Hindlimb muscle (tissue), 1 donor: ENCODE data around the gene ACSL6. TPM values are rescaled to one million over a fixed set of nuclear protein-coding genes. Genes with fewer than 3 reads are reported as not detected.
A peak's percentile ranks its signal among the peaks of the same experiment; 100 is the strongest.

ENCODE experiments used
- DNase-seq: peaks from one replicate; pipeline ENCODE4 v3.0.0-alpha.2; 2013
- polyA plus RNA-seq: library from polyadenylated mRNA; unstranded; fragments of 120-200 nt; gene quantifications from one replicate; pipeline ENCODE4 v1.2.1, GENCODE V29; 2013; ENCODE audit not compliant: insufficient read length

The ACSL6 gene, protein sequence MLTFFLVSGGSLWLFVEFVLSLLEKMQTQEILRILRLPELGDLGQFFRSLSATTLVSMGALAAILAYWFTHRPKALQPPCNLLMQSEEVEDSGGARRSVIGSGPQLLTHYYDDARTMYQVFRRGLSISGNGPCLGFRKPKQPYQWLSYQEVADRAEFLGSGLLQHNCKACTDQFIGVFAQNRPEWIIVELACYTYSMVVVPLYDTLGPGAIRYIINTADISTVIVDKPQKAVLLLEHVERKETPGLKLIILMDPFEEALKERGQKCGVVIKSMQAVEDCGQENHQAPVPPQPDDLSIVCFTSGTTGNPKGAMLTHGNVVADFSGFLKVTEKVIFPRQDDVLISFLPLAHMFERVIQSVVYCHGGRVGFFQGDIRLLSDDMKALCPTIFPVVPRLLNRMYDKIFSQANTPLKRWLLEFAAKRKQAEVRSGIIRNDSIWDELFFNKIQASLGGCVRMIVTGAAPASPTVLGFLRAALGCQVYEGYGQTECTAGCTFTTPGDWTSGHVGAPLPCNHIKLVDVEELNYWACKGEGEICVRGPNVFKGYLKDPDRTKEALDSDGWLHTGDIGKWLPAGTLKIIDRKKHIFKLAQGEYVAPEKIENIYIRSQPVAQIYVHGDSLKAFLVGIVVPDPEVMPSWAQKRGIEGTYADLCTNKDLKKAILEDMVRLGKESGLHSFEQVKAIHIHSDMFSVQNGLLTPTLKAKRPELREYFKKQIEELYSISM
- polyA plus RNA-seq = 0.34 TPM

DNA sequence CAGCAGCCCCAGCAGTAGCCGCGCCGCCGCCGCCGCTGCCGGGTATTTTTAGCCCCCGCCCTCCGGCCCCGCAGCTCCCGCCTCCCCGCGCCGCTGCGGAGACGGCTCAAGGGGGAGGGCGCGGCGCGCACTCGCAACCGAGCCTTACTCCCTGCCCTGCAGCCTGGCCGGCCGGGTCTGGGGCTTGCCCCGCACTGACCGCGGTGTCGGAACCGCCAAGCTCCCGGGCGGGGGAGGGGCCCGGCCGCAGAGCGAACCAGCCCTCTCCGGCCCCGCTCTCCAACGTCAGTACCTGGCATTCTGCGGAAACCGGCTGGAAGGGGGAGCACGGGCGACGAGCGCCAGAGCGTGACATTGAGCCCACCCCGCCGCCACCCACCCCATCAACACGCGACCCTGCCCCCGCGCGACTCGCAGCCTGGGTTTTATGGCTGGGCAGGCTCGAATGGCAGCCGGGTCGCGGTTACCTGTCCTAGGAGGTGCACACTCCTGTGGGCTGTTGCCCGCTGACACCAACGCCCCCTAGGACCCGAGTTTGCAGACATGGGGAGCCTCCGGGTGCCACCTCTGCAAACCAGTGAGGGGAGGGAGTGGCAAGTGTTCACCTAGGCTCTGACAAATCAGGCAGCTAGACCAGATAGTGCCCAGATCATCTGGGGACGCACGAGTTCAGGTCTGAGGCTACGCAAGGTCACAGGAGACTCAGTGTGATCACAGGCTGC, at the start of gene ACSL6:
TSS of gene ACSL6 (minus strand) at position 37 of the 722 bp plus-strand sequence. CDS start 105 bp downstream, outside the sequence.
- no peak for DNase-seq

DNA sequence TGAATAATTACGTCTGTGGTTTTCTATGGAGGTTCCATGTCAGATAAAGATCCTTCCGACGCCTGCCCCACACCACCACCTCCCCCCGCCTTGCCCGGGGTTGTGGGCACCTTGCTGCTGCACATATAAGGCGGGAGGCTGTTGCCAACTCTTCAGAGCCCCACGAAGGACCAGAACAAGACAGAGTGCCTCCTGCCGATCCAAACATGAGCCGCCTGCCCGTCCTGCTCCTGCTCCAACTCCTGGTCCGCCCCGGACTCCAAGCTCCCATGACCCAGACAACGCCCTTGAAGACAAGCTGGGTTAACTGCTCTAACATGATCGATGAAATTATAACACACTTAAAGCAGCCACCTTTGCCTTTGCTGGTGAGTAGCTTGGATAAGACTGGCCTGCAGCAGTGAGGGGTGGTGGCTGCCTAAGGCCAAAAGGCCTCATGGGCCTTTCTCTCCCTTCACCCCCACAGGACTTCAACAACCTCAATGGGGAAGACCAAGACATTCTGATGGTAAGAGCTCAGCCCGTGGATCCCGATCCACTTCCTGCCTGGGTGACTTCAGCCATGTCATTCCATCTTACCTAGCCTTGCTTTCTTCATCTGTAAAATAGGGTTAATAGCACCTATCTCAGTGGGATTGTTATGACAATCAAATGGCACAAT, 49.2 kb upstream of the ACSL6 start, which contains the start of gene IL3:
TSS of gene IL3 (plus strand) at position 155 of the 661 bp plus-strand sequence. CDS start at position 207, 52 bp downstream.
- DNase-seq = no peak

DNA sequence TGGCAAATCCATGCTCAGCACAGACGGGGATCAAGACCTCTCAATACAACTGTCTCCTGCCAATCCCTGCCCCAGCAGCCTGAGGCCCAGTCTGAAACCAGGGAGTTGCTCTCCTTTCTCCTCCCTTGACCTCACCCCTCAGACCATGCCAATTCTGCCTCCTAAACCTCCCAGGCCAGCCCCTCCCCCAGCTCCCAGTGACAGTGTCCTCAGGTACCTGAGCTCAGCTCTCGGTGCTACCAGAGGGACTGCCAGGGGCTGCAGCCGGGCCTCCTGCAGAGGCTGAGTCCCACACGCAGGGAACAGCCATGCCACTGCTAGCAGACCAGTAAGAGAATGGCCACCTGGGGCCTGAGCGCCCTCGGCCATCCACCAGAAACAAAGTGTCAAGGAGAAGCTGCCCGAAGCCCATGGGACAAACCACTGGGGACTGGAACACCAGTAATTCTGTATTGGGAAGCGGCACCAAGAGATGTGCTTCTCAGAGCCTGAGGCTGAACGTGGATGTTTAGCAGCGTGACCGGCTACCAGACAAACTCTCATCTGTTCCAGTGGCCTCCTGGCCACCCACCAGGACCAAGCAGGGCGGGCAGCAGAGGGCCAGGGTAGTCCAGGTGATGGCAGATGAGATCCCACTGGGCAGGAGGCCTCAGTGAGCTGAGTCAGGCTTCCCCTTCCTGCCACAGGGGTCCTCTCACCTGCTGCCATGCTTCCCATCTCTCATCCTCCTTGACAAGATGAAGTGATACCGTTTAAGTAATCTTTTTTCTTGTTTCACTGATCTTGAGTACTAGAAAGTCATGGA, 48.4 kb upstream of the ACSL6 start:
- no peak for DNase-seq

DNA sequence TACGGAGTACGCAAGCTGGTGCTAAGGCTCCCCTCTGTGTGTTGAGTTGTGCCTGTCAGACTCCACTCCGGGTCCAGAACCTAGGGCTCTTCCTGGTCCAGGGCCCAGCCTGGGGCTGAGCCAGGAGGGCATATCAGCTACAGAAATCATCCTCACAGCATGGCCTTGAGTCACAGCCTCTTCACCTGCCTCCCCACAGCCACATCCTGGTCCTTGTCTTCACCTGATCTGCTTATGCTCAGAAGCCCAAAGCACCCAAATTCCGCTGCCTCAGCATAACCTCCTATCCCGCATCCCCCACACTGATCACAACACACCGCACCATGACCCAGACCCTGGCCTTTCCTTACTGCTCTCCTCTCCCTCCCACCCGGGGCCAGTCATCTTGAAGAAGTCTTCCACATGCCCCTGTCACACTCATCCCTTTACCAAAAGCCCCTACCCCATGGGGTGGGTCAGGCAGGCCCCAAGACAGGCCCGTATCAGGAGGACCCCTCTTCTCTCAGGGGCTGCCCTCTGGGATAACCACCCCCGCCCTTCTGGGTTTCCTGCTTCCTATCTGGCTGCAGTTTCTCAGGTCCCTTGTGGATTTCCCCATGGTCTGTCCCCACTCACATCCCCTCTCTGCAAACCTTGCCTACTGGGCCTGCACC, 47.7 kb upstream of the ACSL6 start:
- no peak for DNase-seq

DNA sequence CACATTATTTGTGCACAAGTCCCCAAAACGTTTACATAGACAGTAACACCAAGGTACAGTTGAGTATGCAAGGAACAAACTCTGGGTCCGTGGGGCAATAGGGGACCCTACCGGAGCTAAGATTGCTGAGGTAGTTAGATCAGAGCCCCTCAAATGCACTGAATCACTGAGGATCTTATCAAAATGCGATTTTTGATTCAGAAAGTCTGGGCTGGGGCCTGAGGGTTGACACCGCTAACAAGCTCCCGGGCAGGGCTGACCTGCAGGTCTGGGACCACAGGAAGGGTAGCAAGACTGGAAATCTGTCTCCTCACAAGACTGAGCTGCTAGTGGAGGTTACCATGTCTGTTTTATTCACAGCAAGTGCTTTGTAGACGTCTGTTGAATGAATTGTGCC, 47.2 kb upstream of the ACSL6 start:
- DNase-seq = no peak

DNA sequence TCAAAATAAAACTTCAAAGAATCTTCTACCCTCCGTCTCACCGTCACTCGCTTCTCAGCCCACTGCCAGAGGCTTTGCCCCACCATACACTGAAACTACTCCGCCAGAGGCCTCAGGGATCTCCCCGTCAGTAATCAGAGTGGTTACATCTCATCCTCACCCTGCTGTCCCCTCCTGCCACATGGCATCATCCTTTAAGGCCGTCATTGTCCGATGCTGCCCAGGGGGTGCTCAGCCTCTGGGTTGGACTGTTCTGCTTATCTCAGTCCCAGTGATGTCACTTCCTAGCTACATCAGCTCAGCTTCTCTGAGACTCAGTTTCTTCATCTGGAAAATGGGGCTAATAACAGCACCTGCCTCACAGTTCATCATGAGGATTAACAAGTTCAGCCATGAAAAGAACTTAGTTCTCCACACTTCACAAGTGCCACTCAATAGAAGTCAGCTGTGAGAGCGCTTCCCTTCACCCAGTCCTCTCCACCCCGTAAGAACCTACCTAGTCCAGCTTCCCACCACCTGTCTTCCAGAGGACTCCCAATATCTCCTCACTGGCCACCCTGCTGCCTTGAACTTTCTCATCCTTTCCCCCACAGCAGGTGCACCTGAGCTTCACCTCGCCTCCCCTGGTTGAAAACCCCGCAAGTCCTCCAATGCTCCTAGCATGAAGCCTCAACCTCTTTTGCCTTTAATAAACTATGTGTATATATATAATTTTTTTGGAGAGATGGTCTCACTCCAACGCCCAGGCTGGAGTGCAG, 46.2 kb upstream of the ACSL6 start:
- no peak for DNase-seq

DNA sequence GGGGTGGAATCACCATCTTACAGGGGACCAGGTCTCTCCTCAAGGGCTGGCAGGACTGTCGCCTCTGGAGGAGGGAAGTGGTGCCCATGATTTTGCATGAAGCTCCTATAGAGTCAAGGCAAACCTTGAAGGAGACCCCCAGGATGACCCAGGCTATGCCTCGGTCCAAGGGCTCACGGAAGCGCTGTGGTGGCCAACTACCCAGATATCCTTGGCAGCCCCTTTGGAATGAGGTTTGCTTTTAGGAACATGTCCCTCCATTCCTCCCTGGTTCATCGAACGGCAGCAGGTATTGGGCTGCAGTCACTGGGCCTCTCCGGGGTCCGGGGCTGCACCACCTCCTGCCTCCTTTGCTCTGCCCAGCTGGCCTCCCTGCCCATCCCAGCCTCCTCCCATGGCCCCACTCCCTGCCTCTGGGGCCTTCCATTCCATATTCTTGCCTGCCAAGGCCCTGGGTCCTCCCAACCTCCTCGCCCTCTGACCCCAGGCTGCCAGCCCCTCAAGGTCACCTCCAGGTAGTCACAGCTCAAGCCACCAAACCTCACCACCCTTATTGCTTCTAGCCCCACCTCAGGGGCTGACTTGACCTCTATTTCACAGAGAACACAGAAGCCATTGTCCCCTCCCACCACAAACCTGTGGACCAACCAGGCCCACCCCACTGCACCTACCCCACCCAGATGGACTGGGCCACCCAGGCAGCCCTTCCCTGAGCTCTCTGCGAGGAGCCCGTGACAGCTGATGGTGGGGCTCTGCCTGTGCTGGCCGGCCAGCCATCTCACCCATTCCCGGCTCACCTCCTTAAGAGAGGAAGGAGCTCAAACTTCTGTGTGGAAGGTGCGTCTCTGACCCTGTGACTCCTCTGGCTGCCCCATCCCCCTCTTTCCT, 45.4 kb upstream of the ACSL6 start:
- no peak for DNase-seq

DNA sequence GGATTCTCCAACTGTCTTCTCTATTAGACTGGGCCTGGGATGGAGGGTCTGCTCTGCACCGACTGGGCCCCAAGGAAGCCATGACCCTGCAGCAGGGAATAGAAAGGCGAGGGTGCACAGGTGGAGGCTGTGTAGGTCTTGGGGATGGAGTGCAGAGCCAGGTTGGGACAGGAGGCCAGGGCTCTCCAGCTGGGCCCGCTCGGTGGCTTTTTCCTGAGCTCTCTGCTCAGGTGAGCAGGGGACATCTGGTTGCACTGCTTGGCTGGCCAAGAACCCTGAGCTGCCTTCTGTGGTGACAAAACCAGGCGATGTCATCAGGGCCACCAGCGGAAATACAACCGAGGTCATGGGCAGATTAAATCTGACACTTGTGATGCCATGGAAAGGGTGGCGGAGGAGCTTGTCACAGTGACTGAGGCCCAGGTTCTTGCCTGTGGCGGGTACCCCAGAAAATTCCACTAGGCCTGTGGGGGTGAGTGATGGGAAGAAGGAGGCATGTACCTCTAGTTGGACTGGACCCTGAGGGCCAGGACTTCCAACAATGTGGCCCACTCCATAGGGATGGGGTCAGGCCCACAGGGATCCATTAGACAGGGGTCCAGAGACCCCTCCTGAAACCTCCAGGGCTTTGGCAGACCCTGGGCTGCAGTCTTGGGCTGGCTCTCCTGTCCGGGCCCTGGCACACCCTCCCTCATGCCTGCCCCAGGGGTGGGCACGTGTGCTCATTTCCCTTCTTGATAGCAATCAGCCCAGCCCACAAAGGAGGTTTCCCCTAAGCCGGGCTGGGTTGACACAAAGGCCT, 44.6 kb upstream of the ACSL6 start:
- DNase-seq = no peak

DNA sequence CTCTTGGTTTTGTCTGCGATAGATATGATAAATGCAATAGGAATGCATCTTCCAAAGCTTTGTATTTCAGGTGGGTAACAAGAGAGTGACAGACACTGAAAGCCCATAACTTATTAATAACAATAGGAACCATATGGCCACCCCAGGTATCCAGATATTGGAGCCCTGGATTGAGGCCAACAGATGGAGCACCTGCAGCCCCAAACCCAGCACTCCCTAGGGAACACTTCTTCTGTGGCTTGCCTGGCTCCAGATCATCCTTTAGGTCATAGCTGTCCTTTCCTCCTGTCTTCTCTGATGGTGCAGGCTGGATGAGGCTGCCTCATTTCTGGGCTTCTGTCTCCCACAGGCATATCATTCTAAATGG, 44.0 kb upstream of the ACSL6 start:
- DNase-seq = no peak

DNA sequence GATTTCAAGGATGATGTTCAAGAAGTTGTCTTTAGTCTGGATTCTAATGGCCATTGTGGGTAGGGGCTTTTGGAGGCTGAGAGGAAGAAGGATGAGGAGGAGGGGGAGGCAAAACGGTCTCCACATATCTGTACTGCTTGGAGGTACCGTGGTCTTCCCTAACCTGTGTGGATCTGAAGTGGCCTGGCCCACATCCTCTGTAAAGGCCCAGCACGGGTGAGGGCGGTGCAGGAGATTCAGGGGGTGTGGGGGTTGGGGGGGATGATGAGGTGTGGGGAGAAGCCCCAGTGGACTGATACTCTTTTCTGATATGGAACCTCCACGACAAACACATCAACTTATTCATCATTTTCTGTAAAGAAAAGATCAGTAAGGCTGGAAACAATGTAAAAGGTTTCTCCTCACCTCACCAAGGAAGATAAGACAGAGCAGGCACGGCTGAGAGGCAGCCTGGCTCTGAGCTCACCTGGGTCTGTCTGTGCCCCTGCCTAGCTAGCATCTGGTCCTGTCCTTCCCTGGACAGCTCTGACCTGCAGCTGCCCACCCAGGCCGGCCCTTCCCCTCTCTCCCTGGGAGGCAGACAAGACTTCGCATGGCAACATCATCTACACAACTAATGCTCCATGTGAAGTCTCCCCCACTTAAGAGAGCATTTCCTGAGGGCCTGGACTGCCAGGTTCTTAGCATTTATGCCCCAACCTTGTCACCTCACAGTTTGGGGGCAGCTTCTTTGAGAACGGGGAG, 43.4 kb upstream of the ACSL6 start:
- DNase-seq = no peak

DNA sequence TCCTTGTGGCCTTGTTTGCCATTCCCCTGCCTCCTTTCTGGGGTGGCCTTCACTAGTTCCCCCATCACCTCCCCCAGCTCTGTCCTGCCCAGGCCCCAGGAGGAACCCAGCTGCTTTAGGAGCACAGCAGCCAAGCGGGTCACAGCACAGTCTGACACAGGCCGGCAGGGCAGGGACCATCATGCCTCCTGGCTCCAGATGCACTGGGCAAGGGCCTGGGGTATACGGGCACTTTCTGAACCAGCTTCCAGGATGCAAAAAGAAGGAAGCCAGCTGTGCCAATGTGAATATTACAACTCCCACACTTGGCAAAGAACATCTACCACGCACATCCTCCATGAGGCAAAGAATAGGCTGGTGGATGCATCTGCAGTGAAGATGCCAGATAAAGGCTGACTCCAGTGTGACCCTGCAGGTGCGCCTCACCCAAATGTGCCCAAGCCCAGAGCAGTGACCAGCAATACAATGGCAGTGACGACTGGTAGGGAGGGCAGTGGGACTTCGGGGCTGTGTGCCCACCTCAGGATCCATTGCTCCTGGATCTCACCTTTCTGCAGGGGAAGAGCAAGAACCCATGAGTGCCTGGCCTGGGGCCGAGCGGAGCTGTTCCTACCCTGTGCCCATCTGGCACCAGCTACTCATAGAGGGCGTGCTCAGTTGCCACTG, 42.7 kb upstream of the ACSL6 start:
- no peak for DNase-seq

DNA sequence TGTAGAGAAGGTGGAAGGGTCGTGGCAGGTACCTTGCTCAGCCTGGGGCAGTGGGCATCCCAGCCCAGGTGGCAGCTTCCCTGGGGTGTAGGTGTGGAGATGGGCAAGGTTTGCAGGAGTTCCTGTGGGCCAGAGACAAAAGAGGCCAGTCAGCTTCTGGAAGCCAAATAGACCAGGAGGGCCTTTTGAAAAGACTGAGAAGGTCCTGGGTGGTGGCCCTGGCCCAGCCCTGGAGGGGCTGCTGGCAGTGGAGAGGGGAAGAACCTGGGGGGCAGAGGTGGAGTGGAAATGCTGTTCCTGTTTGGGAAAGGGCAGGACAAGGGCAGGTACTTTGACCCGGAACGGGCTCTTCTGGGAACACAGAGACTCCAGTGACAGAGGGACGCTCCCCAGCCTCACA, 42.0 kb upstream of the ACSL6 start:
- DNase-seq = no peak

DNA sequence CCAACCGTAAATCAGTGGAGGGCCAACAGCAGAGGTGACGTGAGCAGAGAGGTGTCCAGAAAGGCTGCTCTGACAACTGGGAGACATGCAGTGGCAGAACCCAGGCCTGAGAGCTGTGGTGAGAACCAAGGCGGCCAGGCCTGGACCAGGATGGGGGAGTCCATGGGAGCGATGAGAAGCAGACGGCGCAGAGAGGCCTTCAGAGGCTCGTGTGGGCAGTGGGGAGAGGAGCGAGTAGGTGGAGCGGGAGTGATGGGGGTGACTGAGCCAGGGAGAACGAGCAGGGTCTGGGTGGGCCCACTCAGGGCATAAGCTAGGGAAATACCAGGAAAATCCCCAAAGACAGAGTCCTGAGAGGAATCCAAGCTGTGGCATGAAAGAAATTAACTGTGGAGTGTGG, 41.1 kb upstream of the ACSL6 start:
- no peak for DNase-seq

DNA sequence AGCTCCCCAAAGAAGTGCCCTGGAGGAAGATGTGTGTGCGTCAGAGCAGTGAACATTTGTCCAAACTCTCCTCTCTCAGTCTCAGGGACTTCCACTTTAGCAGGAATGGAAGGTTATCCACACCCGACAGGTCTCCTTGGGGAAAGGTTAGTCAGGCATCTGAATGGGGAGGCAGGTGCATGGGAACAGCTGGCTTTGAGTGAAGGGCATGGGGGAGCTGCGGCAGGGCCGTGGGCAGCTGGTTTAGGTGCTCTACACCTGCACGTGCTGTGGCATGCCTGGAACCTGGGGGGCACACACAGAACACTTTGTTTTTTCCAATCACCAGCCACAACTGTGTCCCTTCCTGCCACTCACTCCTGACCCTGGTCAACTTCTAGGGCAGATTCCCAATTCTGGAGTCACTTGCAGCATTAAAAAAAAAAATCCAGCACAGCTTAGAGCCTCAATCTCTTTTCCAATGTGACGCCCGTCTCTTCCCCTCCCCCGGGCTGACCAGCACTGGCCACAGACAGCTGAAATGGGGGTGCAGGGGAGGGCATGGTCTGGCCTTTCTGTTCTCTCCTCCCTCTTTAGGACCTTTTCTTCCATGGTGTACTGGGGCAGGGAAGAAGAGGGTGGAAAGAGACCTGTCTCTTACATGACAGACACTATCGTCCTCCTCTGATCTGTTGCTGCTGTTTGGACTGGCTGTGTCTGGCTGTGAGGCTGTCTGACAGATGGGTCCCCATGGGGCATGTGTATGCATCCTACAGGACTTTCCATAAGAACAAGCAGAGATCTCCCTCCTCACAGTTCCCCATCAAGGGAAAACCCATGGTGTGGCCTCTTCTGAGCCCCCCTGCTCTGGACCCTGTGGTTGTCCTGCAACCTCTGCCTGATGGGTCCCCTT, 39.4 kb upstream of the ACSL6 start:
- no peak for DNase-seq

DNA sequence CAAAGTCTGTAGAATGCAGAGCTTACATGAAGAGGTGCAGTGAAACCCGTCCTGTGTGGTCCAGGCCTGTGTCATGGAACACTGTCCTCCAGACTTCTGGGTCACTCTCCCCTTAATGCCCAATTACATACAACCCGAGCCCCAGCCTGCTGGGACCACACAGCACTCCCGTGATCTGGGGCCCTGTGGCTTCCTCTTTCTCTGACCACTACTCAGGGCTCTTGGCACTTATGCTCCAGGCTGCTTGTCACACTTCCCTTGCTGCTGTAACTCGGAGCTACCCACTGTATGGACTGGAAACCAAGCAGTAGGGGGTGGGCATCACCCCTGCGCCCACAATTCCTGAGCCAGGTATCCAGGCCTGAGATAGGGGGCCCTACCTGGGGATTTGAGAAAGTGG, 38.7 kb upstream of the ACSL6 start:
- DNase-seq = peak; percentile 14

DNA sequence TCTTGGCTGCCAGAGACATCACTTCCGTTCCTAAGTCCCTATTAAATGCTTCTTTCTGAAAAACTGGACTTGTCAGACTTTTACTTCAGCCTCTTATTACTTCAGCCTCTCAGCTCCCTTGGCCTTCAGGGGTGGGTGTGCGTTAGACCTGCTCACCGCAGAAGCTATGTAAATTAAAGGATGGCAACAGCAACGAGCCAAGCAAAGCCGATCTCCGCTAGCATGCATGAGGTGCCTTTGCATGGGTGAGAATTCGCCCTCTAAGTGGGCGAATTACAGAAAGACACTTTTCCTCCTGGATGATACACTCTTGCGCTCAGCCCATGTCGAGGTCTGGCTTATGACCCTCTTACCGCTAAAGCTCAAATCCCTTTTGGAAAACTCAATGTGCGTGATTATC, 38.1 kb upstream of the ACSL6 start:
- no peak for DNase-seq
